Measurements from ENCODE around the gene CASP12. TPM values are rescaled to one million over a fixed set of nuclear protein-coding genes. Genes with fewer than 3 reads are reported as not detected.

Gene CASP12
- total and polyA plus RNA-seq, 5 experiments from 2014 or later = not detected

GRCh38 chr11:104853276-104853675 lies 45.0 kb downstream of the CASP12 start:
- ATAC-seq (no peak), DNase-seq (no peak)
- Mint-ChIP-seq H3K9me3 (peaks cover 0 to 2% (median 0%) of the 10 kb centered on the region in 9 donors), H3K27ac (no peak overlapping the region), H3K4me1 (peaks cover 2 to 14% (median 6%) of the 10 kb centered on the region in 4 donors), H3K27me3 (no peaks in the 10 kb centered on the region), H3K36me3 (peaks cover 0 to 3% (median 0%) of the 10 kb centered on the region in 3 donors), H3K4me3 (no peak overlapping the region)
- POLR2A ChIA-PET = no interaction called here

GRCh38 chr11:104852811-104853210 lies 45.4 kb downstream of the CASP12 start:
- peaks cover 0 to 2% (median 0%) of the 10 kb centered on the region in 9 donors for H3K9me3 Mint-ChIP-seq
- POLR2A ChIA-PET = no interaction called here
- peaks cover 0 to 2% (median 0%) of the 10 kb centered on the region in 3 donors for H3K36me3 Mint-ChIP-seq
- no peak for ATAC-seq
- H3K27ac Mint-ChIP-seq = no peak overlapping the region
- H3K27me3 Mint-ChIP-seq = no peaks in the 10 kb centered on the region
- DNase-seq = no peak
- peaks cover 0 to 10% (median 1%) of the 10 kb centered on the region in 4 donors for H3K4me1 Mint-ChIP-seq
- H3K4me3 Mint-ChIP-seq = no peak overlapping the region

GRCh38 chr11:104846216-104846615 lies 52.0 kb downstream of the CASP12 start:
- Mint-ChIP-seq H3K27me3 (no peaks in the 10 kb centered on the region), H3K4me3 (no peak overlapping the region), H3K9me3 (peaks cover 0 to 2% (median 0%) of the 10 kb centered on the region in 9 donors), H3K4me1 (peaks cover 0 to 7% (median 0%) of the 10 kb centered on the region in 4 donors), H3K36me3 (no peaks in the 10 kb centered on the region), H3K27ac (no peak overlapping the region)
- DNase-seq (no peak), ATAC-seq (no peak)
- POLR2A ChIA-PET = no interaction called here

GRCh38 chr11:104844451-104844850 lies 53.8 kb downstream of the CASP12 start:
- DNase-seq = no peak
- Mint-ChIP-seq H3K36me3 (peaks cover 0 to 4% (median 2%) of the 10 kb centered on the region in 3 donors), H3K4me1 (peaks cover 0 to 7% (median 0%) of the 10 kb centered on the region in 4 donors), H3K4me3 (no peak overlapping the region), H3K9me3 (peaks cover 0 to 8% (median 3%) of the 10 kb centered on the region in 9 donors), H3K27me3 (no peaks in the 10 kb centered on the region), H3K27ac (no peak overlapping the region)
- no peak for ATAC-seq
- POLR2A ChIA-PET = no interaction called here

GRCh38 chr11:104843150-104843836 lies 55.0 kb downstream of the CASP12 start:
- no peak overlapping the region for H3K4me3 Mint-ChIP-seq
- DNase-seq = no peak
- no peak overlapping the region for H3K27ac Mint-ChIP-seq
- H3K4me1 Mint-ChIP-seq = peaks cover 0 to 13% (median 0%) of the 10 kb centered on the region in 4 donors
- ATAC-seq = no peak
- H3K27me3 Mint-ChIP-seq = no peaks in the 10 kb centered on the region
- H3K36me3 Mint-ChIP-seq = peaks cover 0 to 12% (median 7%) of the 10 kb centered on the region in 3 donors
- POLR2A ChIA-PET = no interaction called here
- H3K9me3 Mint-ChIP-seq = peaks cover 6 to 19% (median 10%) of the 10 kb centered on the region in 9 donors

GRCh38 chr11:104841973-104842525 lies 56.2 kb downstream of the CASP12 start:
- no peak overlapping the region for H3K4me3 Mint-ChIP-seq
- ATAC-seq (no peak), DNase-seq (no peak)
- no peak overlapping the region for H3K27ac Mint-ChIP-seq
- POLR2A ChIA-PET = no interaction called here
- H3K27me3 Mint-ChIP-seq = no peaks in the 10 kb centered on the region
- H3K4me1 Mint-ChIP-seq = peaks cover 0 to 21% (median 0%) of the 10 kb centered on the region in 4 donors
- peaks cover 6 to 19% (median 10%) of the 10 kb centered on the region in 9 donors for H3K9me3 Mint-ChIP-seq
- peaks cover 0 to 12% (median 7%) of the 10 kb centered on the region in 3 donors for H3K36me3 Mint-ChIP-seq

- H3K9me3 Mint-ChIP-seq = peaks cover 6 to 19% (median 10%) of the 10 kb centered on the region in 9 donors
- peak overlapping the region in 2 of 10 donors; percentile 6 to 60 for H3K27ac Mint-ChIP-seq
- peaks cover 0 to 22% (median 0%) of the 10 kb centered on the region in 4 donors for H3K4me1 Mint-ChIP-seq
- H3K4me3 Mint-ChIP-seq = no peak overlapping the region
- no peaks in the 10 kb centered on the region for H3K27me3 Mint-ChIP-seq
- ATAC-seq (no peak), DNase-seq (no peak)
- peaks cover 0 to 12% (median 7%) of the 10 kb centered on the region in 3 donors for H3K36me3 Mint-ChIP-seq
- POLR2A ChIA-PET = no interaction called here
Measured at GRCh38 chr11:104841185-104841584, 57.1 kb downstream of the CASP12 start.

- Mint-ChIP-seq H3K36me3 (peaks cover 0 to 12% (median 7%) of the 10 kb centered on the region in 3 donors), H3K4me3 (peak overlapping the region in 1 of 10 donors; percentile 46), H3K27me3 (no peaks in the 10 kb centered on the region), H3K27ac (no peak overlapping the region), H3K9me3 (peaks cover 6 to 19% (median 10%) of the 10 kb centered on the region in 9 donors), H3K4me1 (peaks cover 0 to 19% (median 0%) of the 10 kb centered on the region in 4 donors)
- POLR2A ChIA-PET = no interaction called here
- ATAC-seq (no peak), DNase-seq (no peak)
Measured at GRCh38 chr11:104837969-104838639, 60.2 kb downstream of the CASP12 start.

- DNase-seq = no peak
- Mint-ChIP-seq H3K9me3 (peaks cover 6 to 19% (median 10%) of the 10 kb centered on the region in 9 donors), H3K4me3 (no peak overlapping the region), H3K36me3 (peaks cover 0 to 12% (median 7%) of the 10 kb centered on the region in 3 donors), H3K27me3 (no peaks in the 10 kb centered on the region), H3K4me1 (peaks cover 0 to 15% (median 0%) of the 10 kb centered on the region in 4 donors), H3K27ac (no peak overlapping the region)
- POLR2A ChIA-PET = no interaction called here
- ATAC-seq = no peak
Measured at GRCh38 chr11:104836691-104837090, 61.6 kb downstream of the CASP12 start.

Other genes starting within 250 kb of the CASP12 start
- gene CASP4, start 70.1 kb upstream of the CASP12 start, total RNA-seq = 10 to 100 TPM; 77.2 to 81.9 TPM
- gene CASP4, start 70.1 kb upstream of the CASP12 start, polyA plus RNA-seq = 10 to 100 TPM; 71.9 to 84.0 (median 76.5) TPM
- not detected for gene CASP5, start 124.7 kb upstream of the CASP12 start, total RNA-seq
- gene CASP5, start 124.7 kb upstream of the CASP12 start, polyA plus RNA-seq = not detected
- gene CASP1, start 136.7 kb upstream of the CASP12 start, total RNA-seq = 10 to 100 TPM; 42.8 to 47.3 TPM
- 10 to 100 TPM; 63.9 to 96.1 (median 65.3) TPM for gene CASP1, start 136.7 kb upstream of the CASP12 start, polyA plus RNA-seq
- gene CARD16, start 146.9 kb upstream of the CASP12 start, total RNA-seq = 10 to 100 TPM; 41.5 to 44.7 TPM
- gene CARD16, start 146.9 kb upstream of the CASP12 start, polyA plus RNA-seq = 100 to 1,000 TPM; 149 to 173 (median 166) TPM
- not detected for gene CARD18, start 241.3 kb upstream of the CASP12 start, total RNA-seq
- gene CARD18, start 241.3 kb upstream of the CASP12 start, polyA plus RNA-seq = not detected